GM10266 (cell line): ENCODE measurements around the gene AMPD1.

Source experiments
- DNase-seq: peaks from one replicate; pipeline ENCODE4 v3.0.0; 2012; ENCODE audit errors: extremely low spot score
- TF ChIP-seq, protein P1 (sequence below): IDR thresholded peaks from 2 replicates; pipeline ENCODE4 v1.5.1; 2012; ENCODE audit warnings: mild to moderate bottlenecking, low read depth; ENCODE audit not compliant: control insufficient read depth, insufficient read depth; ENCODE audit errors: missing control alignments

AMPD1 gene

DNA sequence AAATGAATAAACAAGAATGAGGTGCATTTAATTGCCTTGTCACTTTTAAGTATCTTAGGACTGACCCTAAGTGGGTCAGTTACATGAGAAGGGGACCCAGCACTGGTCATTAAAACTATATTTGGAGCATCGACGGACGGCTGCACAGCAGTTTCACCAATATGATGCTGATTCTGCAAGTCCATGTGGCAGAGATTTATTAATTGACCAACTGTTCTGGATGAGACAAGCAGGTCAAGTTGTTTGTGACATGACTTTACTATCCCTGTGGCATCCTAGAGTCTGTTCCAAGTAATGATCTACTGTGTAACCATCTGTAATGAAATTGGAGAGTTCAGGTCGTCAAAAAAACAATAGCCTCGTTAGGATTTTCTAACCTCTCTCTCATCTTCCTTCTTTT lies 9.5 kb downstream of the AMPD1 start:
- TF ChIP-seq, protein P1, sequence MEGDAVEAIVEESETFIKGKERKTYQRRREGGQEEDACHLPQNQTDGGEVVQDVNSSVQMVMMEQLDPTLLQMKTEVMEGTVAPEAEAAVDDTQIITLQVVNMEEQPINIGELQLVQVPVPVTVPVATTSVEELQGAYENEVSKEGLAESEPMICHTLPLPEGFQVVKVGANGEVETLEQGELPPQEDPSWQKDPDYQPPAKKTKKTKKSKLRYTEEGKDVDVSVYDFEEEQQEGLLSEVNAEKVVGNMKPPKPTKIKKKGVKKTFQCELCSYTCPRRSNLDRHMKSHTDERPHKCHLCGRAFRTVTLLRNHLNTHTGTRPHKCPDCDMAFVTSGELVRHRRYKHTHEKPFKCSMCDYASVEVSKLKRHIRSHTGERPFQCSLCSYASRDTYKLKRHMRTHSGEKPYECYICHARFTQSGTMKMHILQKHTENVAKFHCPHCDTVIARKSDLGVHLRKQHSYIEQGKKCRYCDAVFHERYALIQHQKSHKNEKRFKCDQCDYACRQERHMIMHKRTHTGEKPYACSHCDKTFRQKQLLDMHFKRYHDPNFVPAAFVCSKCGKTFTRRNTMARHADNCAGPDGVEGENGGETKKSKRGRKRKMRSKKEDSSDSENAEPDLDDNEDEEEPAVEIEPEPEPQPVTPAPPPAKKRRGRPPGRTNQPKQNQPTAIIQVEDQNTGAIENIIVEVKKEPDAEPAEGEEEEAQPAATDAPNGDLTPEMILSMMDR: no peak
- DNase-seq: no peak

DNA sequence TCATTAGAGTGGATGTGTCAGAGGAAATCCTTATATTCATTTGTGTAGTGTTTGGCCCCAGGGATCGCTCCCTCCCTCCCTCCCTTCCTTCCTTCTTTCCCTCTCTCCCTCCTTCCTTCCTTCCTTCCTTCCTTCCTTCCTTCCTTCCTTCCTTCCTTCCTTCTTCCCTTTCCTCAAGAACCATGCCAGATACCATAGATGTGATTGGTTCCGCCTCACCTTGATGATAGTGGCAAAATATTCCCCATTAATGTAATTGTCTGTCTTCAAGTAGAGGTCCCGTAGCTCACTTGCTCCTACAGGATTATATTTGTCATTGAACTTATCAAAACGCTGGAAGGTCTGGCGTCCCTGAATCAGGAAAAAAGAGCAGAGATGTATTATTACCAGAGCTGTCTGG lies 17.7 kb downstream of the AMPD1 start:
- TF ChIP-seq, protein P1: no peak
- no peak for DNase-seq

DNA sequence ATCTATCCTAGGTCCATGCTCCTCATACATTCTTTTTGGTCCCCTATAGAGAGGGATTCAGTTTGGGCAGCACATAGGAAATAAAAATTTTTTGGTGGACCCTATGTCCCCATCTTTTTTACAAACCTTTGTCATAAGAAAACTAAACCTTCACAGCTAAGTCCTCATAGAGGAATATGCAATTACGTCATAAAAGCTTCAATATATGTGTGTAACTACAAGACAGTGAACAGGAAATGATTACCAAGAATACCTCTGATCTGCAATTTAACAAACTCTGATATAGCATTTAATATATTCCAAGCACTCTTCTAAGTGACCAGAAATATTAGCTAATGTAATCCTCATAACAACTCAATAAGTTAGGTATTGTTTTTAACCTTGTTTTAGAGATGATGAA lies 19.2 kb downstream of the AMPD1 start:
- TF ChIP-seq, protein P1: no peak
- no peak for DNase-seq

DNA sequence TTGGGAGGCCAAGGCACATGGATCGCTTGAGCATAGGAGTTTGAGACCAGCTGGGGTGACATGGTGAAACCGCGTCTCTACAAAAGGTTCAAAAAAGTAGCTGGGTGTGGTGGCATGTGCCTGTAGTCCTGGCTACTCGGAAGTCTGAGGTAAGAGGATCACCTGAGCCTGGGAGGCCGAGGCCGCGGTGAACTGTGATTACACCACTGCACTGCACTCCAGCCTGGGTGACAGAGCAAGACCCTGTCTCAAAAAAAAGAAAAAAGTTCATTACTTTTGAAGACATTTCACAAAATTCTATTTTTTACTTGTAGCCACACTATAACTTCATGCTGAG lies 23.4 kb downstream of the AMPD1 start:
- DNase-seq: no peak
- TF ChIP-seq, protein P1: no peak

DNA sequence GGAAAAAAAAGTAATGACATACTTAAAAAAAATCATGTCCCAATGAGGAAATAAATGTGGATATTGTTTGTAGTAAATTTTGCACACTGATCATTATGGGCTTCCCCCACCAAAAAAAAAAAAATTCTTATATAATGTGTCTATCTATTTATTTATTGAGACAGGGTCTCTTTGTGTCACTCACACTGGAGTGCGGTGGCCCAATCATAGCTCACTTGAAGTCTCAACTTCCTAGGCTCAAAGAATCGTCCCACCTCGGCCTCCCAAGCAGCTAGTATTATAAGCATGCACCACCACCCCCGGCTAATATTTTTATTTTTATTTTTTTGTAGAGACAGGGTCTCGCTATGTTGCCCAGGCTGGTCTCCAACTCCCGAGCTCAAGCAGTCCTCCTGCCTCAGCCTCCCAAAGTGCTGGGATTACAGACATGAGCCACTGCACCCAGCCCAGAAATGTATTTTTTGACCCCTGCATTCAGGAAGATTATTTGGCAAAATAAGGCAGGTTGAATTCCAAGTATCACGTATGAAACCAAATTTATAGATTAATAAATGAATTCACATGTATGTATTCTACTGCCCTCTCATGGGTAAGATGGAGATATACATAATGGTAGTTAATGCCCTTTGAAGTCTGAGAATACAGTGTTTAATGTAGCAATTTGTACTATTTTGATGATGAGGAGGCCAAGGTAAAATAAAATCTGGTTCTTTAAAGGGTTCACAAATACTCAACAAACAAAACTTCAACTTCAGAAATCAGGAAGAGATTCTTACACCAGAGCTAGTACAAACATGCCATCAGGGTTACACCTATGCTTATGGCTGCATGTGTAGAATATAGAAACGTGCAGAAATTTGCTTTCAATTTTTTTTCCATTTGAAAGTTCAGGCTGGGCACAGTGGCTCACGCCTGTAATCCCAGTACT lies 24.1 kb downstream of the AMPD1 start:
- peak; percentile 30 for DNase-seq
- TF ChIP-seq, protein P1: peak; percentile 25

DNA sequence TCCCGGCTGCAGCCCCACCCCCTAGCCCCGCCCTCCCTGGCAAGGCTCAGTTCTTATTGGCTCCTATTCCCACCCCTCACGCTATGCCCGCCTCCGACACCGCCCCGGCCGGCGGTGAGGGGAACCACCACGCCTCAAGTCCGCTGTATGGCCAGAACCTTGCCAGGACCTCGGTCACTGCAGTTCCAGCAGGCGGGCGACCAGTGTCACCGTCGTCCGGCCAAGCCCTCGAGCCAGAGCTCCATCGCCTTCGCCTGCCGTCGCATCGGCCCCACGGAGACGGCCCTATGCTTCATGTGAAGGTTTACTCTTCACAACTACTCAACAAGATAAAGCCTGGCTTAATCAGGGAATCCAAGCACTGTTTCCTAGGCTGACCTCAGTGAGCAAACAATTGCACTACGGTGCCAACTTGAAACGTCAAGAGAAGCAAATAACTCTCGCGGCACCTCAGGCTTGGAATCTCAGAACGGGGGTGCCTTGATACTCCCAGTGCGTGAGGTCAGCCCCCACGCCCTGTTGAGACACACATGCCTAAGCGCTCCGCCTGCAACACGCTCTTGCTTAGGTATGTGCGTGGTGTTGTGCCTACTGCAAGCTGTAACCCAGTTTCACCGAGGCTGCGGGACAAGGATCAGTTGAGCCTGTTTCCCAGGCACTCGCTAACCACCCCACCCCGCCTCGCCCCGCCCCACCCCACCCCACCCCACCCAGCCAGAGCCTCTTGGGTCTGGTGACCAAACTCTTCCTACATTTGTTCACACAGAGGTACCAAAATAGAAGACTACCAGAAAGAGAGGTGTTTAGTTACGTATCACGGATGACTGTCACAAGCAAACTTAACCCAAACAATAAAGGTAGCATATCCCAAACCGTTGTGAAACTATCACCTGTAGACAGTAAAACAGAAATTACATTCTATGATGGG lies 25.0 kb downstream of the AMPD1 start:
- peak; percentile 93 for DNase-seq
- TF ChIP-seq, protein P1: no peak
